GM19397 (cell line): Measurements from ENCODE around the gene CCDC124.

Experiments used
- ATAC-seq: cut with Tn5 transposase; IDR thresholded peaks from one replicate; pipeline ENCODE4 v1.9.1; 2021; ENCODE audit warnings: mild to moderate bottlenecking, moderate library complexity; ENCODE audit not compliant: unreplicated experiment

CCDC124 gene

DNA sequence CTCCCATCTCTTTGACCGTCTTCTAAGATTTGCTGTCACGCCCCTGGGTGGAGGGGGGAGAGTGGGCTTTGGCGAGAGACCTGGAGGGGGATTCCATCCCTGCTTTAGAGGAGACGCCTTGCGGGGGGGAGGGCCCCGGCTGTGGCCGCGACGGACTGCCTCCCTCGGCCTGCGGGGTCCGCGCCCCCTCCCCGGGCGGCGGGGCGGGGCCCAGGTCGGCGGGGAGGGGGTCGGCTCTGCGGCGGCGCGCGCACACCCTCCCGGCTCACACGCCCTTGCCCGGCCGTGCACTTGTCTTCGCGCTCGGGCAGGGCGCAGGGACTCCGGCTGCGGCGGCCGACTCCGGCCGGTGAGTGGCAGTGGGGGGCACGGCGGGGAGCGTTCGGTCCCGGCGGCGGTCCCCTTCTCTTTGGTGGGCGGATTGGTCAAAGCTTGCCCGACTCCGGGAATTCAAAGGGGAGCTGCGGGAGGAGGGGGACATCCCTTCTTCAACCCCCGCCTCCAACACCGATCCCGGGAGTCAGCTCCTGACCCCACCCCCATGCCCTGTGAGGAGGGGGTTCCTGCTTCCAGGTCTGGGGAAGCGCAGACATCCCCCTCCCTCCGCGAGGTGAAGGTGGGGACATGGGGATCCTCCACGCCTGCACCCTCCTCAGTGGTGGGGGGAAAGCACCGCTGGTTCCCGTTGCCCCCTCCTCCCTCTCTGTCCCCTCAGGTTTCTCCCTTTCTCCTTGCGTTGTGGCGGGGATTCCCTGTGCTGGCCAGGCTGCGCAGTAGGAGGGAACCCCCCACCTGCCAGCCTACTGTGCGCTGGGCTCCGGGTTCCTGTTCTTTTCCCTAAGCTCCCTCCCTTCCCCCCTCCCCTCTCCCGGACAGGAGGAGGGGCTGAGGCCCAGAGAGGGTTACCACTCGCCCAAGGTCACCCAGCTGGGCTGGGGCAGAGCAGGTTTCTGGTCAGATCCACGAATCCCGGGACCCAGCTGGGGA, 19.5 kb downstream of the CCDC124 start:
- no peak for ATAC-seq

DNA sequence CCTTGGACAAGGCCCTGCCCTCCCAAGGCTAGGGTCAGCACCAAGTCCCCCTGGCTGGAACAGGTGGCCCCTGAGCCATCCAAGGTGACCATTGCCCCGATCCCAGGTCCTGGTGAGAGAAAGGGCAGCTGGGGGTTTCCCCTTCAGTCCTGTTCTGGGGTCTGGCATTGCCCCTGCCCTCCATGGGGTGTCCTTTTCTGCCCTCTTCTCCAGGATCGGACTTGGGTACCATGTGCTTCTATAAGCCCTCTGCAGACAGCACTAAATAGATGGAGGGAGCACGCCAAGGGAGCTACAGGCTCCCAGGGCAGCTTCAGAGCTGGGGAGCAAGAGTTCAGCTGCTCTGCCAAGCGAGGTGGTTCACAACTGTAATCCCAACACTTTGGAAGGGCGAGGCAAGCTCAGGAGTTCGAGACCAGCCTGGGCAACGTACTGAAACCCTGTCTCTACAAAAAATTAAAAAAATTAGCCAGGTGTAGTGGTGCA, 20.5 kb downstream of the CCDC124 start:
- no peak for ATAC-seq

DNA sequence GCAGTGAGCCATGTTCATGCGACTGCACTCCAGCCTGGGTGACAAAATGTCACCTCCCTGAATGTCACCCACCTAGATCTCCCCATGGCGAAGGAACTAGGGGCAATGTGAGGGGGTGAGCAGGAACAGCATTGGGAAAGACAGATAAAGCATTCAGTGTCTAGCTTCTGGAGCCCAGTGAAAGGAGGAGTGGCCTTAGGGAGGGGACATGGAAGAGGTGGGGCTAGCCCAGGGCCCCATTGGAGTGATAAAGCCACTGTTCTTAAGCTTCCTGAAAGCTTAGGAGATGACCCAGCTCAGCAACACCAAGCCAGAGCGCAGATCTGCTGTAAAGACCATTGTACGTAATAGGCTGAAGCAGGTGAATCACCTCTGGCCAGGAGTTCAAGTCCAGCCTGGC, 21.1 kb downstream of the CCDC124 start:
- ATAC-seq = no peak

DNA sequence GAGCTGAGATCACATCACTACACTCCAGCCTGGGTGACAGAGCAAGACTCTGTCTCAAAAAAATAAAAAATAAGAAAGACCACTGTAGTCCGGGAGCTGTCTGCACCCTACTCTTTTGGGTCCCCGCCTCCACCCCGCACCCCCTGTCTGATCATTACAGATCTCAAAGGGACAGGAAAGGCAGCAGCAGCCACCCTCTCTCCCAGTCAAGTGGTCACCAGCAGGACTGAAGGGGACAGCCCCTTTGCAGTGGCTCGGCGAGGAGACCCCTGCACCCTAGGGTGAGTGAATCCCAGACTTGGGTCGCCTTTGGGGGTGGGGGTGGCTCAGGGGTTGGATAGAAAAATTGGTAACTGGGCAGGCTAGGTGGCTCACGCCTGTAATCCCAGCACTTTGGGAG, 21.6 kb downstream of the CCDC124 start:
- ATAC-seq = no peak

DNA sequence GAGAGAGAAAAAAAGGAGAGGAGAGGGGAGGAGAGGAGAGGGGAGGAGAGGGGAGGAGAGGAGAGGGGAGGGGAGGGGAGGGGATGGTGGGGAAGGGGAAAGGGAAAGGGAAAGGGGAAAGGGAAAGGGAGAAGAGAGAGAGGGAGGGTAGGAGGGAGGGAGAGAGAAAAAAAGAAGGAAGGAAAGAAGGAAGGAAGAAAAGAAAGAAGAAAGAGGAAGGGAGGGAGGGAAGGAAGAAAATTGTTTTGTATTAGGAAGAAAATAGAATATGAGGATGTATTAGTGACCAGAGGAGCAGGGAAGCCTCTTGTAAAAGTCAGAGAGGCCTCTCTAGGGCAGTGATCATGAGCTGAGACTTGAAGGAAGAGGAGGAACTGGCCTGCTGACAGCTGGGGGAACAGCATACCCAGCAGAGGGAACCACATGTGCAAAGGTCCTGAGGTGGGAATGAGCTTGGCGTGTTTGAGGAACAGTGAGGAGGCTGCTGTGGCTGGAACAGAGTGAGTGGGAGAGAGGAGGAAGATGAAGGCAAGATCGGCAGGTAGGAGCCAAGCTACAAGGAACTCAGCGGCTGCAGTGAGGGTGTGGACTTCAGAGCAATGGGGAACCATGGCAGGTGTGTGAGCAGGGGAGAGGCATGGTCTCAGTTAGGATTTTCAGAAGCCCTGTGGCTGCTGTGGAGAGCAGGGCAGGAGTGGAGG, 24.5 kb downstream of the CCDC124 start:
- no peak for ATAC-seq

DNA sequence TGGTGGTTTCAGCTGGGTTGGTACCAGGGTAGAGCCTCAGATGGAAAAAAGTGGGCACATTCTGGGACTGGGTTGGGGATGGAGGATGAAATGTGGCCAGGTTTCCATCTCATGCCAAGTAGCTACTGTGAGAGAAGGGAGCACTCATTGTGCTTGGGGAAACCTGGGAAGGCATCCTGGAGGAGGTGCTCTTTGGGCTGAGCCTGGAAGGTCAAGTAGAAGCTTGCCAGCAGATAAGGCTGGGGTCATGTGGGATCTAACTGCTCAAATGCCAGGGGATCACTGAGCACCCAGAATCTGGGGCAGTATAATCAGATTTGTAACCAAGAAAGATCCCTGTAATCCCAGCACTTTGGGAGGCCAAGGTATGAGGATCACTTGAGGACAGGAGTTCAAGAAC, 25.1 kb downstream of the CCDC124 start:
- no peak for ATAC-seq

DNA sequence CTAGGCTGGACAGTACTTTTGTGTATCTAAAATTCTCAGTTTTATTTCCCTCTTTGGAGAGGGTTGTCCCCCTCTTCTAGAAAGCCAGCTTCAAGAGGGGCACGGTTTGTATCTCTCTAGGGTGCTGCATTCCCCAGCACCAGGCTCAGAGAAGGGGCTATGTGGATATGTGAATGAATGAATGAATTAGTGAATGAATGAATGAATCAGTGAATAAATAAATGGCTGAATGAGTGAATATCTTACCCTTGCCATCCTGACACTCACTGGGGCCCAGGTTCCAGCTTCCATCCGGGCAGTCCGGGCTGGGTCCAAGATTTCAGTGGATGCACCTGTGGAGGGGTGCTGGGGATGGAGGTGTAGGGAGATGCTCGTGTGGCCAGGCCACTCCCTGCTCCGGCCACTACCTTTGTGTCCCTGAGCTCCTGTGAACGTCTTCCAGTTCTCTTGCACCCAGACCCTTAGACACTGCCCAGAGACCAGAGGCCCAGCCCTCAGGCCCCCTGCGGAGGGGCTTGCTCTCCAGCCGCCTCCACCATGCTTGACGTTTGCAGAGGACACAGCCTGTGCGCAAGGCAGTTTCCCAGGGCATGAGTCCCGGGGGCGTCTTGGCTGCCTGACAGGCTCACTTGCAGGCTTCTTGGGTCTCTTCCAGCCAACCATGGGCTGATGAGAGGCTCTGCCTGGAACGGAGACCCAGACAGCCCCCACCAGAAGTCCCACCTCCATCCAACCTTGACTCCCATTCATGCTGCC, 31.3 kb downstream of the CCDC124 start:
- no peak for ATAC-seq

DNA sequence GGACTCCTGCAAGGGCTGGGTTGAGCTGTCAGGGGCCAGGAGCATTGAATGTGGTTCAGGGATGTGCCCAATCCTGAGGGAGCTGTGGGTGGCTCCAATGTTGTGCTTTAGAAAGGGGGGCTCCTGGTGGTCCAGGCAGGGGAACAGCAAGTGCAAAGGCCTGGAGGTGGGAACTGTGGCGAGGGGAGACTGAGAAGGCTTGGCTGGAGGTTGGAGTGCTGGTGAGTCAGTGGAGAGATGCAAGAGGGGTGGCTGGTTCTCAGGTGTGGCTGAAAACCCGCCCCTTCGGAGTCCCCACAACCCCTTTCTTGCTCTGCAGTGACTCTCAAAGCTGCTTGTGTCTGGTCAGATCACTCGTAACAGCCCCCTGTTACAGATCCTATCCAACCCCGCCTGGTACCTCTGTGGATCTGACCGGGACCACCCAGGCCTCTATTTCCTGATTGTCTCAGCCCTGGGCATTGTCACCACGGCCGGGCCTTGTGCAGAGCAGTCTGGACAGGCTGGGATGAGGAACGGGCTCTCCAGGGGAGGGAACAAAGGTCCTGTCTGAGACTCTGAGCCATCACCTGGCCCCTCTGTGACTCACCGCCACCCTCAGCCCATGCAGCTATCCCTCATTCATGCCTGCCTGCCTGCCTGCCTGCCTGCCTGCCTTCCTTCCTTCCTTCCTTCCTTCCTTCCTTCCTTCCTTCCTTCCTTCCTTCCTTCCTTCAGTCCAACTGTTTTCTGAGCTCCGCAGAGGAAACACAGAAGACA, 32.7 kb downstream of the CCDC124 start:
- no peak for ATAC-seq

DNA sequence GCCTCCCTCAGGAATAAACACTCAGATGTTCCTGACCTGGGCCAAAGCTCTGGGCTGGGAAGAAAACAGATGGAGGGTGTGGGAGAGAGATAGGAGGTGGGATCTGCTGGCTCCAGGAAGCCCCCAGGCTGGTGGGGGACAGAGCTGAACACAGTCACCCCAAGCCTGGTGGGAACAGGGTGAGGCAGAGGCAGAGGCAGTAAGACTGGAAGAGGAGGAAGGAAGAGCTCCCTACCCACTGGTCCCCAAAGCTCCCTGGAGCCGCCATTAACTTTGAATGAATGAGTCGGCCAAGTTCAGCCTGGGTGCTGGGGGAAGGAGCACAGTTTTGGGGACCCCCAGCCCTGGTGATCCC, 33.3 kb downstream of the CCDC124 start:
- ATAC-seq = no peak

DNA sequence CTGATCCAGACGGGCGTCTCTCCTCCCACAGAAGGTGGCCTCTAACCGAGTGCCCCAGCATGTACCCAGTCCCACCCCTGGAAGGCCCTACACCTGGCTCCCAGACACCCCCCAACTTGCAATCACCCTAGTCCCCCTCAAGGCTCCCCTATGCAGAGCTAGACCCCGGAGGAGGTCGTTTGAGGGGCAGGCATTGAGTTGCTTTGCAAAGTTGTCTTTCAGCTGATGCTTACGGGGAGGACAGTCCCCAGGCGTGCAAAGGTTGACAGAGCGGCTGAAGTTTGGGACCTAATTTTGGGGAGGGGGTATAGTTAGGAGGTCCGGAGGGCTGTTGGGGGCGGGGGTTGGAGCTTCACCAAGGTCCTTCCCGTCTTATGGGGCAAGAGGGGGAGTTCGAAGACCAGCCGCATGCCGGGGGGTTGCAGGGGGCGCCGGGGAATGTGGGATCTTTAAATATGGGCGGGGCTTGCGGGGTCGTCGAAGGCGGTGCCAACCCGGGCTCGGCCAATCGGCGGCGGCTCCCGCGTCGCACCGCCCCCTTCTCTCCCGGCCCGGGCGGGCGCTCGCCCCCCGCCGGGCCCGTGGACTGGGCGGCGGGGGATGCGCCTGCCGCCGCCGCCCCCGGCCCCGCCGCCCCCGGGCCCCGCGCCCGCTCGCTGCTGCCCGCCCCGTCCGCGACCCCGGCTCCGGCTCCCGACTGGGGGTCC, 33.9 kb downstream of the CCDC124 start, which contains the start of gene KCNN1:
KCNN1 (plus strand) TSS at position 558 of the 707 bp plus-strand sequence. CDS start 6,782 bp downstream, outside the sequence.
- ATAC-seq = no peak

DNA sequence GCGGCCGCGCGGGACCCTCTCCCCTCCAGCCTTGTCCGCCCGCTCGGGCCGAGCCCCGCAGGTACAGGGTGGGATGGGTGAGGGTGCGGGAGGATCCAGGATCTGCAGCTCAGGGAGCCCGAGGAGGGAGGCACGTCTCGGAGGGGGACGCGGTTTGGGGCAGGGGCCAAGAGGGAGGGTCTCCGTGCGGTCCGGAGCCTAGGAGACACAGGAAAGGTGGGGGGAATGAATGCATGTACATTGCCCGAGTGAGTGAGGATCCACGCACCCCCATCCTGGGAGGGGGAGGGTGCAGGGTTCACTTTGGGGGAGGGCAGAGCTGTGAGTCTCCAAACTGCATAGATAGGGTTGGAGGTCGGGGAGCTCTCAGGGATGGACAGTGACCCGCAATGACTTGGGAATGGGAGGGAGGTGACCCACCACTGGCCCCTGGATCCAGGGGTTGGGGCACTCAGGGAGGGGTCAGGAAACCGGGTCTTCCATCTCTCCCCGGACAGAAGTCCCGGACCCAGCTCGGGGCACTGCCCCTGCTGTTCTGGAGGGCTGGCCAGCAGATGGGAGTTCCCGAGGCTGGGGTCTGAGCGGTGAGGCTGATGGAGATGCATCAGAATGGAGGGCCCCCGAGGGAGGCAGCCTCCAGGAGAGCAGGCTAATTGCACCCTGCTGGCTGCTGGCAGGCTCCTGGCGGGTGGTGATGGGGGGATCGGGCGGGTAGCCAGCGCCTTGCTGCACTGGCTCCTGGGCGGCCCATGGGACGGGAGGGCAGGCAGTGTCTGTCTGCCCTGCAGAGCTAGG, 34.6 kb downstream of the CCDC124 start:
- ATAC-seq = no peak

DNA sequence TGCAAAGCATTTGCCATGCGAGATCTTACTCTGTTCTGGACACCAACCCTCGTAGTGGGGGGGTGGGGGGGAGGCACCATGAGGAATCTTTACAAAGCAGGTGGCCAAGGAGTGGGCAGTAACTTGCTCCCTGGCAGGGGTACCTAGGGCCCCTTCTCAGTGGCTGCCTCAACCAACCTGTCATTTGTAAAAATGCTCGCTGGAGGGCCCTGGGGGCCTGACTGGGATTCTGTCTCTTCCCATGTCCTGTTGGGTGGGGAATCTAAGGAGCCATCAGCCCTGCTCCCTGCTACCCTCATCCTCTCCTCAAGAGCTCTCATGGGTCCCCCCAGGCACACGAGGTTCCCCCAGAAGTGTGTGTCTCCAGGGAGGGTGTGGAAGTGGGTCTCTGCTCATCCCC, 35.5 kb downstream of the CCDC124 start:
- no peak for ATAC-seq

DNA sequence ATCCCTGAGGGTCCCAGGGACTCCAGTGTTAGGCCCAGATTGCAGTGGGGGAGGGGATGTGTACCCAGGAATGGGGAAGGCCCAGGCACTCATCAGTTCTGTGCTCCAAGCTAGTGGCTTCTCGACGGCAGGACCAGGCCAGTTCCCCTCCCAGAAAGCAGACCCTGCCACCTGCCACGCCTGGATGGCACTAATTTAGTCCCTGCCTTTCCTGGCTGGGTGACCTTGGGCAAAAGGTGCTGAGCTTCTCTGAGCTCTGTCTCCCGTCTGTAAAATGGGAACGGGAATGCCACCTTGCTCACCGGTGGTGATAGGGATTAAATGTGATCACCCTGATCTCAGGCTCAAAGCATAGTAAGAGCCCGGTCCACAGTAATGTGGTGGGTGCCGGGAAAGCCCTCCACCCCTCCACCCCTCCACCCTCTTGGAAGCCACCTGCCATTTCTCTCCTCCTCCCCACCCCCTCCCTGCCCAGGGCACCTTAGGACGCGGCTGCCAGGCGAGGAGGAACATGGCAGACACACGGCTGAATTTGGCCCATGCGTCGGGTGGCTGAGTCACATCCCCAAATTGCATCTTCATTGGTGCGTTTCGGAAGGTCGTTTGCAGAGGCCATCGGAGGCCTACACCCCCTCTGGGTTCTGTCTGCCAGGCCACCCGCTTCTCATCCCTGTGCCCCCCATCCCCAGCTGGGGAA, 36.4 kb downstream of the CCDC124 start:
- ATAC-seq = no peak

DNA sequence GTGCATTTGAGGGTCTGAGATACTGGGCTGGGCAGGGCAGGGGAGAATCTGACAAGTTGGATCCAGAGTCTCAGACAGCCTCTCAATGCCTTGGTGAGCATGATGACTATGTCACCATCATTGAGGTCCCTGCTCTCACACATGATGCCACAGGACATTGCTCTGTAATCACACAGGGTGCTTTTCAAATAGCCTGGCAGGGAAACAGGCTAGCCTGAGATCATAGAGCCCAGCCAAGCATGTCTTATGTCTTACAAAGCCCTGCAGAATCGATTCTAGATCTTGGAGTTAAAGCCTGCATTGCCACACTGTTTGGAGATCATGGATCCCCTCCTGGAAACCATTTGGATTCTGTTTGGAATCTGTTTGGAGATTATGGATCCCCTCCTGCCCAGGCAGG, 39.4 kb downstream of the CCDC124 start:
- no peak for ATAC-seq

DNA sequence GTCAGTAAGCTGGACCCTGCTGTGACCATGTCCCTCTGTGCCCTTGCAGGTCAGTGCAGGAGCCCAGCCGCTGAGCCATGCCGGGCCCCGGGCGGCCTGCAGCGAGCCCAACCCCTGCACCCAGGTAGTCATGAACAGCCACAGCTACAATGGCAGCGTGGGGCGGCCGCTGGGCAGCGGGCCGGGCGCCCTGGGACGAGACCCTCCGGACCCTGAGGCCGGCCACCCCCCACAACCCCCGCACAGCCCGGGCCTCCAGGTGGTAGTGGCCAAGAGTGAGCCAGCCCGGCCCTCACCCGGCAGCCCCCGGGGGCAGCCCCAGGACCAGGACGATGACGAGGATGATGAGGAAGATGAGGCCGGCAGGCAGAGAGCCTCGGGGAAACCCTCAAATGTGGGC, 40.9 kb downstream of the CCDC124 start:
- no peak for ATAC-seq

DNA sequence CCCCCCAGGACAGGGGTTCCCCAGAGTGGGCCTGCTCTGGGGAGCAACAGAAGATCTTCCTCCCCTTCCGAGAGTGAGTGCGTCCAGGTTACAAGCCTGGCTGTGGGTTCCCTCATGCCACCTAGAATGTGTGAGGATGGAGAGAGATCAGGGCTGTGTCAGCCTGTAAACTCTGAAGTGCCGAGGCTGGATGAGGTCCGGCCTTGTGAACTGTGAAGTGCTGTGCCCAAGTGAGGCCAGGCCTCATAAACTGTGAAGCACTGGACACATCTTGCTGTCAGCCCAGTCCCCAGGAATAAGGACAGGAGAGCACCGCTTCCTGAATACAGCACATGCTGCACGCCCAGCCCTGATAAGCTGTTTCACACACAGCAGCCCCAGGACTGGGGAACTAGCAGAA, 41.7 kb downstream of the CCDC124 start:
- no peak for ATAC-seq

DNA sequence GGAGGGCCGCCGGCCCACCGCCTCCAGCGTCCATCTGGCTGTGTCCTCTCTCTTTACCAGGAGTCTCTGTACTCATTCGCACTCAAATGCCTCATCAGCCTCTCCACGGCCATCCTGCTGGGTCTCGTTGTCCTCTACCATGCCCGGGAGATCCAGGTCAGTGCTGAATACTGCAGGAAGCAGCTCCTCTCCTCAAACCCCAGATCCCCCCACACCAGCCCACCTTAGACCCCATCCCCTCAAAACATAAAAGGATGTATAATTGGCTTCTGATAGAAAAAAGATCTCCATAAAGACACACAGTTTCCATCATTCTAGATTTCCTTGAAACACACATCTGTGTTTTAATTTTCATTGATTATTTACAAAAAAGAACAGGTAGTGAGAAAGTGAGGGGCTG, 42.2 kb downstream of the CCDC124 start:
- no peak for ATAC-seq

DNA sequence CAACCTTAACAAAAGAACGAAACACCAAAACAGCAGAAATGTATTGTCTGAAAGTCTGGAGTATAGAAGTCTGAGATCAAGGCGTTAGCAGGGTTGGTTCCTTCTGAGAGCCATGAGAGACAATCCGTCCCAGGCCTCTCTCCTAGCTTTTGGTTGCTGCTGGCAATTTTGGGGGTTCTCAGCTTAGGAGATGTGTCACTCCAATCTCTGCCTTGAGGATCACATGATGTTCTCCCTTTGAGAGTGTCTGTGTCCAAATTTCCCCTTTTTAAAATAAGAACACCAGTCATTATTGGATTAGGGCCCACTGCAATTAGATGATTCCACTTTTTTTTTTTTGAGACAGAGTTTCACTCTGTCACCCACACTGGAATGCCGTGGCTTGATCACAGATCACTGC, 44.2 kb downstream of the CCDC124 start:
- no peak for ATAC-seq
